Gastrocnemius medialis (tissue), 4 donors: ENCODE measurements around the gene PARN.

Experiments used
- POLR2A ChIP-seq, 2 donors: fragments of 450-650 bp; IDR thresholded peaks; one replicate each; pipeline ENCODE4 v1.6.1; 2017; ENCODE audit warnings: antibody characterized with exemption in 2 of 2, mild to moderate bottlenecking in 2 of 2, moderate library complexity in 2 of 2
- TF ChIP-seq, protein P1 (sequence below), 5 experiments: fragments of 450-650 bp in 3 of 5; fragments of 200-600 bp in 2 of 5; sonication (generic) in 2 of 5; IDR thresholded peaks in 4 of 5; conservative IDR thresholded peaks in 1 of 5; 1 replicate in 4 of 5; 2 replicates in 1 of 5; pipeline ENCODE4 v1.5.1; 2016 to 2019; ENCODE audit warnings: antibody characterized with exemption in 5 of 5, mild to moderate bottlenecking in 3 of 5, moderate library complexity in 3 of 5

- no peak for TF ChIP-seq POLR2A (IDR thresholded peaks at IDR 0.05)
- TF ChIP-seq, protein P1, sequence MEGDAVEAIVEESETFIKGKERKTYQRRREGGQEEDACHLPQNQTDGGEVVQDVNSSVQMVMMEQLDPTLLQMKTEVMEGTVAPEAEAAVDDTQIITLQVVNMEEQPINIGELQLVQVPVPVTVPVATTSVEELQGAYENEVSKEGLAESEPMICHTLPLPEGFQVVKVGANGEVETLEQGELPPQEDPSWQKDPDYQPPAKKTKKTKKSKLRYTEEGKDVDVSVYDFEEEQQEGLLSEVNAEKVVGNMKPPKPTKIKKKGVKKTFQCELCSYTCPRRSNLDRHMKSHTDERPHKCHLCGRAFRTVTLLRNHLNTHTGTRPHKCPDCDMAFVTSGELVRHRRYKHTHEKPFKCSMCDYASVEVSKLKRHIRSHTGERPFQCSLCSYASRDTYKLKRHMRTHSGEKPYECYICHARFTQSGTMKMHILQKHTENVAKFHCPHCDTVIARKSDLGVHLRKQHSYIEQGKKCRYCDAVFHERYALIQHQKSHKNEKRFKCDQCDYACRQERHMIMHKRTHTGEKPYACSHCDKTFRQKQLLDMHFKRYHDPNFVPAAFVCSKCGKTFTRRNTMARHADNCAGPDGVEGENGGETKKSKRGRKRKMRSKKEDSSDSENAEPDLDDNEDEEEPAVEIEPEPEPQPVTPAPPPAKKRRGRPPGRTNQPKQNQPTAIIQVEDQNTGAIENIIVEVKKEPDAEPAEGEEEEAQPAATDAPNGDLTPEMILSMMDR (IDR thresholded peaks at IDR 0.05 in 4 of 5, conservative IDR thresholded peaks at IDR 0.05 in 1 of 5): no peak
Measured at GRCh38 chr16:14539156-14539555, 90.9 kb downstream of the PARN start.
